Activated naive CD8-positive, alpha-beta T cell treated with anti-CD3 and anti-CD28 coated beads for 36 hours (primary cell): ENCODE data around the gene CDCA5. TPM values are rescaled to one million over a fixed set of nuclear protein-coding genes. Genes with fewer than 3 reads are reported as not detected.

Experiments used
- DNase-seq: peaks from one replicate; pipeline ENCODE4 v3.0.0; 2021
- H3K27ac Mint-ChIP-seq: one replicate; pipeline ENCODE4 v1.8.0; 2022; ENCODE audit warnings: mild to moderate bottlenecking, moderate library complexity, mixed read lengths
- H3K27me3 Mint-ChIP-seq: one replicate; pipeline ENCODE4 v1.8.0; 2022; ENCODE audit warnings: mild to moderate bottlenecking, mixed read lengths
- H3K36me3 Mint-ChIP-seq: one replicate; pipeline ENCODE4 v1.8.0; 2021; ENCODE audit warnings: mild to moderate bottlenecking, mixed read lengths
- H3K4me1 Mint-ChIP-seq: one replicate; pipeline ENCODE4 v1.8.0; 2021; ENCODE audit warnings: mixed read lengths
- H3K4me3 Mint-ChIP-seq: one replicate; pipeline ENCODE4 v1.8.0; 2022; ENCODE audit warnings: mild to moderate bottlenecking, moderate library complexity, mixed read lengths
- H3K9me3 Mint-ChIP-seq: one replicate; pipeline ENCODE4 v1.8.0; 2022; ENCODE audit warnings: mixed read lengths
- total RNA-seq, 2 experiments: library from RNA; stranded (reverse); gene quantifications; one replicate each; pipeline ENCODE4 v1.2.3, GENCODE V29; 2021

The CDCA5 gene
- total RNA-seq, 2 experiments from 2014 or later = 130 to 134 TPM

GRCh38 chr11:65077451-65077850 is 6.4 kb downstream of the CDCA5 start:
- Mint-ChIP-seq H3K27me3 (no peaks in the 10 kb centered on the region), H3K27ac (no peak overlapping the region), H3K4me3 (no peak overlapping the region), H3K9me3 (no peaks in the 10 kb centered on the region), H3K36me3 (peaks cover 57% of the 10 kb centered on the region), H3K4me1 (peaks cover 28% of the 10 kb centered on the region)
- no peak for DNase-seq

GRCh38 chr11:65072631-65072966 is 11.2 kb downstream of the CDCA5 start:
- DNase-seq = no peak
- no peak overlapping the region for H3K4me3 Mint-ChIP-seq
- H3K9me3 Mint-ChIP-seq = no peaks in the 10 kb centered on the region
- no peaks in the 10 kb centered on the region for H3K27me3 Mint-ChIP-seq
- peaks cover 21% of the 10 kb centered on the region for H3K36me3 Mint-ChIP-seq
- H3K27ac Mint-ChIP-seq = no peak overlapping the region
- H3K4me1 Mint-ChIP-seq = no peaks in the 10 kb centered on the region

GRCh38 chr11:65071907-65072630 is 11.8 kb downstream of the CDCA5 start:
- Mint-ChIP-seq H3K4me3 (no peak overlapping the region), H3K4me1 (no peaks in the 10 kb centered on the region), H3K27me3 (no peaks in the 10 kb centered on the region), H3K36me3 (peaks cover 17% of the 10 kb centered on the region), H3K27ac (no peak overlapping the region), H3K9me3 (no peaks in the 10 kb centered on the region)
- no peak for DNase-seq

GRCh38 chr11:65069217-65069616 is 14.6 kb downstream of the CDCA5 start:
- Mint-ChIP-seq H3K27ac (no peak overlapping the region), H3K4me1 (no peaks in the 10 kb centered on the region), H3K27me3 (no peaks in the 10 kb centered on the region), H3K36me3 (peaks cover 3% of the 10 kb centered on the region), H3K4me3 (no peak overlapping the region), H3K9me3 (no peaks in the 10 kb centered on the region)
- no peak for DNase-seq

GRCh38 chr11:65067446-65067845 is 16.4 kb downstream of the CDCA5 start:
- Mint-ChIP-seq H3K27me3 (peaks cover 1% of the 10 kb centered on the region), H3K36me3 (no peaks in the 10 kb centered on the region), H3K27ac (no peak overlapping the region), H3K4me1 (no peaks in the 10 kb centered on the region), H3K4me3 (no peak overlapping the region), H3K9me3 (no peaks in the 10 kb centered on the region)
- DNase-seq = no peak

GRCh38 chr11:65066805-65067291 is 17.0 kb downstream of the CDCA5 start:
- Mint-ChIP-seq H3K9me3 (no peaks in the 10 kb centered on the region), H3K4me1 (no peaks in the 10 kb centered on the region)

GRCh38 chr11:65066315-65066714 is 17.5 kb downstream of the CDCA5 start:
- H3K27ac Mint-ChIP-seq = no peak overlapping the region
- H3K4me3 Mint-ChIP-seq = no peak overlapping the region
- no peak for DNase-seq
- H3K36me3 Mint-ChIP-seq = no peaks in the 10 kb centered on the region
- peaks cover 5% of the 10 kb centered on the region for H3K27me3 Mint-ChIP-seq
- H3K9me3 Mint-ChIP-seq = no peaks in the 10 kb centered on the region
- H3K4me1 Mint-ChIP-seq = no peaks in the 10 kb centered on the region

More at GRCh38 chr11:65066805-65067291, 17.0 kb downstream of the CDCA5 start:
- Mint-ChIP-seq H3K27me3 (peaks cover 5% of the 10 kb centered on the region), H3K36me3 (no peaks in the 10 kb centered on the region), H3K4me3 (no peak overlapping the region), H3K27ac (no peak overlapping the region)
- DNase-seq = no peak

- Mint-ChIP-seq H3K27ac (no peak overlapping the region), H3K4me1 (no peaks in the 10 kb centered on the region), H3K36me3 (no peaks in the 10 kb centered on the region), H3K27me3 (peaks cover 5% of the 10 kb centered on the region), H3K4me3 (no peak overlapping the region), H3K9me3 (no peaks in the 10 kb centered on the region)
- no peak for DNase-seq
Observed at GRCh38 chr11:65065851-65066250, 18.0 kb downstream of the CDCA5 start.

- Mint-ChIP-seq H3K4me1 (no peaks in the 10 kb centered on the region), H3K27ac (no peak overlapping the region), H3K4me3 (no peak overlapping the region), H3K9me3 (no peaks in the 10 kb centered on the region), H3K36me3 (no peaks in the 10 kb centered on the region), H3K27me3 (peaks cover 5% of the 10 kb centered on the region)
- no peak for DNase-seq
Observed at GRCh38 chr11:65064847-65065240, 19.0 kb downstream of the CDCA5 start.

- no peaks in the 10 kb centered on the region for H3K36me3 Mint-ChIP-seq
- H3K4me3 Mint-ChIP-seq = no peak overlapping the region
- no peak overlapping the region for H3K27ac Mint-ChIP-seq
- no peak for DNase-seq
- peaks cover 5% of the 10 kb centered on the region for H3K27me3 Mint-ChIP-seq
- H3K9me3 Mint-ChIP-seq = no peaks in the 10 kb centered on the region
- H3K4me1 Mint-ChIP-seq = no peaks in the 10 kb centered on the region
Observed at GRCh38 chr11:65063532-65063931, 20.3 kb downstream of the CDCA5 start.

GRCh38 chr11:65060913-65061408 is 22.9 kb downstream of the CDCA5 start:
- H3K4me3 Mint-ChIP-seq = no peak overlapping the region
- no peak for DNase-seq
- H3K4me1 Mint-ChIP-seq = no peaks in the 10 kb centered on the region
- peaks cover 5% of the 10 kb centered on the region for H3K27me3 Mint-ChIP-seq
- no peak overlapping the region for H3K27ac Mint-ChIP-seq
- no peaks in the 10 kb centered on the region for H3K9me3 Mint-ChIP-seq
- no peaks in the 10 kb centered on the region for H3K36me3 Mint-ChIP-seq

- Mint-ChIP-seq H3K27ac (no peak overlapping the region), H3K9me3 (no peaks in the 10 kb centered on the region), H3K4me3 (no peak overlapping the region), H3K4me1 (peaks cover 5% of the 10 kb centered on the region), H3K27me3 (peaks cover 5% of the 10 kb centered on the region), H3K36me3 (no peaks in the 10 kb centered on the region)
- no peak for DNase-seq
Observed at GRCh38 chr11:65059959-65060824, 23.6 kb downstream of the CDCA5 start.

- no peak for DNase-seq
- Mint-ChIP-seq H3K4me1 (peaks cover 6% of the 10 kb centered on the region), H3K36me3 (no peaks in the 10 kb centered on the region), H3K27ac (no peak overlapping the region), H3K4me3 (no peak overlapping the region), H3K27me3 (peaks cover 5% of the 10 kb centered on the region), H3K9me3 (no peaks in the 10 kb centered on the region)
Observed at GRCh38 chr11:65059523-65059922, 24.3 kb downstream of the CDCA5 start.

- no peak within 1 kb of the TSS for H3K27ac Mint-ChIP-seq
- H3K4me1 Mint-ChIP-seq = peaks cover 14% of the 10 kb centered on the region
- no peak for DNase-seq
- H3K9me3 Mint-ChIP-seq = no peaks in the 10 kb centered on the region
- H3K4me3 Mint-ChIP-seq = no peak within 1 kb of the TSS
- H3K27me3 Mint-ChIP-seq = peaks cover 5% of the 10 kb centered on the region
- H3K36me3 Mint-ChIP-seq = no peaks in the 10 kb centered on the region
Observed at GRCh38 chr11:65058419-65059054, 25.3 kb downstream of the CDCA5 start, which contains the start of gene NAALADL1. NAALADL1 (minus strand) TSS chr11:65058553; CDS start chr11:65058521, 32 bp downstream.

- H3K27me3 Mint-ChIP-seq = peaks cover 5% of the 10 kb centered on the region
- H3K9me3 Mint-ChIP-seq = no peaks in the 10 kb centered on the region
- H3K4me3 Mint-ChIP-seq = no peak overlapping the region
- peaks cover 15% of the 10 kb centered on the region for H3K4me1 Mint-ChIP-seq
- H3K27ac Mint-ChIP-seq = no peak overlapping the region
- no peak for DNase-seq
- H3K36me3 Mint-ChIP-seq = no peaks in the 10 kb centered on the region
Observed at GRCh38 chr11:65058012-65058411, 25.8 kb downstream of the CDCA5 start.
